T-helper 22 cell (primary cell): ENCODE results near the gene SUN1.
A peak's percentile ranks its signal among the peaks of the same experiment; 100 is the strongest.
"Not testable (repeated sequence)": the region's sequence is repeated elsewhere in the genome, so short reads cannot be mapped to it uniquely, and the experiment has no call there.

Experiments used
- DNase-seq: peaks from one replicate; pipeline ENCODE4 v3.0.0-alpha.2; 2020; ENCODE audit warnings: low read depth

The SUN1 gene

GRCh38 chr7:857661-858060 lies 25.4 kb downstream of the SUN1 start:
- DNase-seq, result no peak

- no peak for DNase-seq
These were observed 27.2 kb downstream of the SUN1 start for GRCh38 chr7:859359-860030.

DNA sequence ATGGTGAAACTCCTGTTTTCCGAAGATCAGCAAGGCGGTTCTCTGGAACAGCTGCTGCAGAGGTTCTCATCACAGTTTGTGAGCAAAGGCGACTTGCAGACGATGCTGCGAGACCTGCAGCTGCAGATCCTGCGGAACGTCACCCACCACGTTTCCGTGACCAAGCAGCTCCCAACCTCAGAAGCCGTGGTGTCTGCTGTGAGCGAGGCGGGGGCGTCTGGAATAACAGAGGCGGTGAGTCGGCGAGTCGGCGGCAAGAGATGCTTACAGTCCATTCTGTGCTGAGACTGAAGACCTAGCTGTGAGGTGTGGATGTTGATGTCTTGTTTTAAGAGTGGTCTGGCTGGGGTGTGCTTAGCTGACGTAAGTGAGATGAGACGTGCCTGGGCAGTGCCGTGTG lies 27.9 kb downstream of the SUN1 start:
- no peak for DNase-seq

GRCh38 chr7:861222-861621 lies 28.9 kb downstream of the SUN1 start:
- DNase-seq, result no peak

DNA sequence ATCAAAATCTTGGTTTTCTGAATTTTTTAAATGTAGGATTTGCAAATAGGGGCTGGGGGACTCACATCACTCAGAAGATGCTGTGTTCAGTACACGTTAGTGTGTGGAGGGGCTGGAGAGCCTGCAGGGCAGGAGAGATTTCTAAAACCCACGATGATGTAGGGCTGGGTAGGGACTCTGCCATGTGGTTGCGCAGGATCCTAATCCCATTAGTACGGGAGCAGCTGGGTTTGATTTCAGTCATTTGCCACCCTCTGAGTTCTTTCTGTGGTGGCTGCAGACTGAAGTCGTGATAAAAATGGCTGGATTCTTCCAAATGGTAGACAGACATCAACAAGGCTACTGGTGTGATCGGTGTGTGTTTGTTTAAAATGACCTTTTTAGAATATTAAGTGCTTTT lies 29.9 kb downstream of the SUN1 start:
- DNase-seq, result no peak

- DNase-seq, result no peak
These were observed 30.8 kb downstream of the SUN1 start for GRCh38 chr7:863106-863505.

GRCh38 chr7:865921-866320 lies 33.6 kb downstream of the SUN1 start:
- no peak for DNase-seq

DNA sequence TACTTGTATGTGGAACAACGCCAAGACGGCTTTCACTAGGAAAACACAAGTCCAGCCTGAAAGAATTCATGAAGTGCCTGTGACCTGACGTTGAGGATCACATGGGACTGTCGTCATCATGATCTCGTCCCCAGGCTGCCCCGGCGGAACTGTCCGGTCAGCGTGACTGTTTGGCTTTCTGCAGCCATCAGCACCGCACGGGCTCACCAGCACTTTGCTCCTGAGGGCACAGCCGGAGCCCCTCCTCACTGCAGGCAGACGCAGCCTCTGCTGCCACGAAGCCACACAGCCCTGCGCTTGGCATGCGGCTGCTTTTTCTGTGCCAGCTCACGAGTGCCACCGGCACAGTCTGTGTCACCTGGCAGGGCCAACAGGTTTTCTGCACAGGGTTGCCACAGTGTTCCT lies 34.7 kb downstream of the SUN1 start:
- DNase-seq, result no peak

DNA sequence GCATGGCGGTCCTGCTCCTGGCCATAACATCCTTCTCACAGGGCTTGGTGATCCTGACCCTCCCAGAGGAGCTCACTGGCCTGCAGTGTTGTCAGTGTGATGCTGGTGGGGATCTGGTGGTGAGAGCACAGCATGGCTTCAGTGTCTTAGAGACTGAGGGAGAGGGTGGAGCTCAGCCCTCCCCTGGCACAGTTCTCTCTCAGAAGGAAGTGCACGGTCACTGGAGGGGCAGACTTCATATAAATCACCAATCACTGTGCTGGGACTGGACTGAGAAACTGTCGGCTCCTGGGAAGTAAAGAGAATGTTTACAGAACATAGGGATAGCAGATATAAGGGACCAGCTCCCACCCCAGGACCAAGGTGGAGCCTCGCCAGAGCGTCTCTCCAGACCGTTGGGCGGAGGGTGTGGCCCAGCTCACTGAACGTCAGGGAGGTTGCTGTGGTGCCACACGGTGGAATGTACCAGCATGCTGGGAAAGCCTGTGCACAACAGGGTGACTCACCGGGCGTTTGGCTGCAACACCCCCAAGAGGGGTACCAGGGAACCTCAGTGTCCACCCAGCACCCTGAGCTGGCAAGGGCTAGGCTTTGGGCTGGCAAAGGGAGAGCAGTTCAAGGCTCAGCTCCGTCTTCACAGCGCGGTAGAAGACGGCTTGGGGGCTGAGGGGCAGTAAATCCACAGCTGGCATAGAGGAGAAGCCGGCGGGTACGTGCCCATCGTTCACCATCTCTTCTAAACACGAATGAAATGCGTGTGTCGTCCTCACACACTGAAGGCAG lies 35.3 kb downstream of the SUN1 start:
- no peak for DNase-seq

DNA sequence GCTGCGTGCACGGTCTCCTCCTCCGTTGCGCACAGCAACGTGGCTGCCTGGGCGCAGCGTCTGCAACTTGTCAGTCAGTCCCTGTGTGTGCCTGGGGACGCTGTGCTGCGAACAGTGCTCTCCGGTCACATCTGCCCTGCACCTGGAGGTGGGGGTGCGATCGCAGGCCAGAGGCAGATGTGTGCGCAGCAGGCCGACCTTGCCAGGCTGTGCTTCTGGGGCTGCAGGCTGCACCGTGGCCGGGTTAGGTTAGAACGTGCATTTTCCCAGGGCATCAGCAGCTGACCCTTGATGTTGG lies 35.9 kb downstream of the SUN1 start:
- DNase-seq, result no peak

DNA sequence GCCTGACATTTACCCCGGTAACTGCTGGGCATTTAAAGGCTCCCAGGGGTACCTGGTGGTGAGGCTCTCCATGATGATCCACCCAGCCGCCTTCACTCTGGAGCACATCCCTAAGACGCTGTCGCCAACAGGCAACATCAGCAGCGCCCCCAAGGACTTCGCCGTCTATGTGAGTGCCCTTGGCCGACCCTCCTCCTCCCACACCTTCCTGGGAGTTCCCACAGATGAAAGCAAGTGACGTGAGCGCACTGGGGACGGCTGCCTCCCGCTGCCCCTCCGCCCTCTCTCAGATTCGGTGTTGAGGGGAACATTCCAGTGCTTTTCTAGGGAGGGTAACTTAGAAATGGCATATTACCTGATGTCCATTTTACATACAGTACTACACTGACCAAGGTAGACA lies 37.1 kb downstream of the SUN1 start:
- DNase-seq, result no peak

- DNase-seq, result no peak
These were observed 39.7 kb downstream of the SUN1 start for GRCh38 chr7:871900-872537.

- not testable (repeated sequence) for DNase-seq
These were observed 40.4 kb downstream of the SUN1 start for GRCh38 chr7:872685-873084.

GRCh38 chr7:873367-874002 lies 41.2 kb downstream of the SUN1 start:
- peak; percentile 40 for DNase-seq

DNA sequence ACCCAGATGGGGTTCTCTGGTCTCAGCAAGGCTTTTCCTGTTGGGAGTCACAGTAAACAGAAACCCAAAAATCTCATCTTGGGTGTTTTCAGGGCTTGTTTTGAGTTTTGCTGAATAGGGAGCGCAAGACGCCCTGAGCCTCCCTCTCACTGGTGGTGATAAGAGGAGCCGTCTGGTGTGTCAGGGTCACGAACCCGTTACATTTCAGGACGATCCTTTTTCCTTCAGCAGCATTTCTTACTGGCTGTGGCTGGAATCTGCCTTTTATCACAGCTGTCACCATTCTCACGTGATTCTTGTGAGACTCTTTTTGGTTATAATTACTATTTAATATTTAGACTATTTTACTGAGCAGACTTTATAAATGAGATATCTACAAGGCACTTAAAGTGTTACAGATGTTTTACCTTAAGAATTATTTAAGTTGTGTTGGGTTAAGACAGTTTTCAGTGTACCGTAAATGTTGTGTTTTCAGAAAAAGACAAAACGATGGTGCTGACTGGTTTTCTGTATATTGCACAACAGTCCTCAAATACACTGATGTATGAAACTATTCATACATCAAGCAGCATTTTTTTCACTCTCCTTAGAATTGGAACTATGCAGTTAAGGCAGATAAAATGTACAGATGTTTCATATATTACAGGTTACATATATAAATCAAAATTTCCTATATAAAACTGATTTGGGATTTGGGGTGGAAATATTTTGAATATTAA lies 41.9 kb downstream of the SUN1 start:
- no peak for DNase-seq

GRCh38 chr7:875051-875450 lies 42.8 kb downstream of the SUN1 start:
- no peak for DNase-seq

DNA sequence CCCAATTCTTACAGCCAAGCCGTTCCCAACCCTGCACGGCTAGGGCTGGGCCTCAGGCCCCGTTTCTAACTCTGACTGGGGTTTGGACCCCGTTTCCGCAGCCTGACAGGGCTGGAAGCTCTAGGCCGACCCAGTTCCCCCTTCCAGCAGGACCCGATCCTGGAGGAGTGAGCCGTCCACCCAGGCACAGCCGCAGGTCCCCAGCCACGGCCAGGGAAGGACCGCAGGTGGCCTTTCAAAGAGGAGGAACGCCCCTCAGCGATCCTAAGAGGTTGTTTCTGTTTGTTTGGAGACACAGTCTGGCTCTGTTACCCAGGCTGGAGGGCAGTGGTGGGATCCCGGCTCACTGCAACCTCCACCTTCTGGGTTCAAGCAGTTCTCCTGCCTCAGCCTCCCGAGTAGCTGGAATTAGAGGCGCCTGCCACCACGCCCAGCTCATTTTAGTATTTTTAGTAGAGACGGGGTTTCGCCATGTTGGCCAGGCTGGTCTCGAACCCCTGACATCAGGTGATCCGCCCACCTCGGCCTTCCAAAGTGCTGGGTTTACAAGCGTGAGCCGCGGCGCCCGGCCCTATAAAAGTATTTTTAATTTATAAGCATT lies 43.3 kb downstream of the SUN1 start:
- DNase-seq, result no peak

GRCh38 chr7:876077-876971 lies 44.0 kb downstream of the SUN1 start, which contains the start of gene GET4:
TSS of gene GET4 (plus strand) at chr7:876554. CDS start at chr7:876646, 92 bp downstream.
- peak; percentile 93 for DNase-seq

DNA sequence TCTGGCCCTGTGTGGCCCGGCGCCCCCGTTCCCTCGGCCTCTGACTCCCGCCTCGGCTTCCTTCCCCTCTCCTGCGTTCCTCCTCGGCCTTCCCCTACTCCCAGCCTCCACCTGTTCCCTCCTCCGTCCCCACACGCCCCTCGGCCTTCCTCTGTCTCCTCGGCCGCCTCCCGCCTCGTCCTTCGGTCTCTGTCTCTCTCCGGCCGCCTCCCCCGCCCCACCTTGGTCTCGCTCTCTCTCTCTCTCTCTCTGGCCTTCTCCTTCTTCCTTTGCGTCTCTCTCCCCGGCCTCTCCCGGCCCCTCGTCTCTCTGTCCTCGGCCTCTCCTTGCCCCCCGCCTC lies 44.7 kb downstream of the SUN1 start:
- no peak for DNase-seq

- no peak for DNase-seq
These were observed 45.3 kb downstream of the SUN1 start for GRCh38 chr7:877312-878232.
